Colon (tissue), 2 donors: Measurements from ENCODE around the gene KMT2E.
"Not testable (repeated sequence)": the region's sequence is repeated elsewhere in the genome, so short reads cannot be mapped to it uniquely, and the experiment has no call there.

Experiments used
- FAIRE-seq: peaks from 2 replicates; lab custom pipeline; 2012; peaks lifted over from hg19 to GRCh38; lab: Jason Lieb, UNC
- donor health status: control.
- donor health status: control.

Gene KMT2E, protein sequence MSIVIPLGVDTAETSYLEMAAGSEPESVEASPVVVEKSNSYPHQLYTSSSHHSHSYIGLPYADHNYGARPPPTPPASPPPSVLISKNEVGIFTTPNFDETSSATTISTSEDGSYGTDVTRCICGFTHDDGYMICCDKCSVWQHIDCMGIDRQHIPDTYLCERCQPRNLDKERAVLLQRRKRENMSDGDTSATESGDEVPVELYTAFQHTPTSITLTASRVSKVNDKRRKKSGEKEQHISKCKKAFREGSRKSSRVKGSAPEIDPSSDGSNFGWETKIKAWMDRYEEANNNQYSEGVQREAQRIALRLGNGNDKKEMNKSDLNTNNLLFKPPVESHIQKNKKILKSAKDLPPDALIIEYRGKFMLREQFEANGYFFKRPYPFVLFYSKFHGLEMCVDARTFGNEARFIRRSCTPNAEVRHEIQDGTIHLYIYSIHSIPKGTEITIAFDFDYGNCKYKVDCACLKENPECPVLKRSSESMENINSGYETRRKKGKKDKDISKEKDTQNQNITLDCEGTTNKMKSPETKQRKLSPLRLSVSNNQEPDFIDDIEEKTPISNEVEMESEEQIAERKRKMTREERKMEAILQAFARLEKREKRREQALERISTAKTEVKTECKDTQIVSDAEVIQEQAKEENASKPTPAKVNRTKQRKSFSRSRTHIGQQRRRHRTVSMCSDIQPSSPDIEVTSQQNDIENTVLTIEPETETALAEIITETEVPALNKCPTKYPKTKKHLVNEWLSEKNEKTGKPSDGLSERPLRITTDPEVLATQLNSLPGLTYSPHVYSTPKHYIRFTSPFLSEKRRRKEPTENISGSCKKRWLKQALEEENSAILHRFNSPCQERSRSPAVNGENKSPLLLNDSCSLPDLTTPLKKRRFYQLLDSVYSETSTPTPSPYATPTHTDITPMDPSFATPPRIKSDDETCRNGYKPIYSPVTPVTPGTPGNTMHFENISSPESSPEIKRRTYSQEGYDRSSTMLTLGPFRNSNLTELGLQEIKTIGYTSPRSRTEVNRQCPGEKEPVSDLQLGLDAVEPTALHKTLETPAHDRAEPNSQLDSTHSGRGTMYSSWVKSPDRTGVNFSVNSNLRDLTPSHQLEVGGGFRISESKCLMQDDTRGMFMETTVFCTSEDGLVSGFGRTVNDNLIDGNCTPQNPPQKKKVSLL (N-terminal part only)

DNA sequence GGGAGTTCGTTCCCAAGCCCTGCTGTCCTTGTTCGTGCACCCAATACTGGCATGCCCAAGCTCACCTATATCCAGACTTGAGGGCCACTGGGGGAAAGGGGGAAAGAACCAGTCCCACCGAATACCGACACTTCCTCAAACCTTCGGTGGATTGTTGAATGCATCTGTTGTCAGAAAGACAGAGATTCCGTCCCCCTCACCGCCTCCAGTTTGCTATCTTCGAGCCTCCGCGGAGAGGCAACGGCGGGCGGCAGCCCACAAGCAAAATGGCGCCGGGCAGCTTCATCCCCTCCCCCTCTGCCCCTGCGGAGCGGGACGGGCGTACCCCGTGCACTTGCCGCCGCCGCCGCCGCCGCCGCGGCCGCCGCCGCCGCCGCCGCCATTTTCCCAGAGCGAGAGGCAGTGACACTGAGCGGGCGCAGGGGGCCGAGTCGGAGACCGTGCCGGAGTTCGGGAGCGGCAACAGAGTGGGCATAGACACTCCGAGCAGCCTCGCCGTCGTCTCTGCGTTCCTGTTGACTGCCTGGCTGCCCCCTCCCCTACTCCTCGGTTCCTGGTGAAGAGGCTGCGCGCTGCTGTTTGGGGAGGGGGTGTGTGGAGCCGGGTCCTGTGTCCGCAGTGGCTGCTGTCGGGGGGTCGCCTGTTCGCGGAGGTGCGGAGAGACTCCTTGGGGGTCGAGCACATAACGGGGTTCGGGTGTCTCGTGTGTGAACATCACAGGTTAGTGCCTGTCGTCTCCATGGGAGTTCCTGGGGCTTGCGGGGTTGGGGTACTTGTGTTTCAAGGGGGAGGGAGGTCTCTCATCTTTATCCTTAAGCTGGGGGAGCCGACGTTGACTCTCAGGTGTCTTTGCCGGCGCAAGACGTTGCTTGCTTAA is at the start of gene KMT2E:
Gene KMT2E (plus strand): TSS at position 390 of the 877 bp plus-strand sequence. CDS start 26,748 bp downstream, outside the sequence.
- no peak for FAIRE-seq

GRCh38 chr7:104964626-104965236 is 49.3 kb upstream of the KMT2E start:
- FAIRE-seq: no peak

DNA sequence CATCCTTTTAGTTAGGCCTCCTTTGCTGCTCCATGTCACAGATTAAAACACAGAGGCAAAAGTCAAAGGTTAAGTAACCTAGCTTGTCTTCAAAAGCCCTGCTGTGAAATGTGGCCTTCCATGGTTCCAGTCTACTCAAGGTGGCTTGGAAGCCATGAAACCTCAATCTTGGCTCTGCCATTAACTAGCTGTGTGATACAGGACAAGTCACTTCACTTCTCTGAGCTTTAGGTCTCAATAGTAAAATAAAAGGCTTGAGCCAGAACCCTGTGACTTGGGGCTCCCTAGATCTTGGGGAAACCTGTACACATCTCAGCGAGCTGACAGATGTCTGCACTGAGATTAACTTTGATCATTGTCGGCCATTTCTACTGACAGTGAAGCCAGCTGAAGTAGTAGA is 48.0 kb upstream of the KMT2E start:
- no peak for FAIRE-seq

DNA sequence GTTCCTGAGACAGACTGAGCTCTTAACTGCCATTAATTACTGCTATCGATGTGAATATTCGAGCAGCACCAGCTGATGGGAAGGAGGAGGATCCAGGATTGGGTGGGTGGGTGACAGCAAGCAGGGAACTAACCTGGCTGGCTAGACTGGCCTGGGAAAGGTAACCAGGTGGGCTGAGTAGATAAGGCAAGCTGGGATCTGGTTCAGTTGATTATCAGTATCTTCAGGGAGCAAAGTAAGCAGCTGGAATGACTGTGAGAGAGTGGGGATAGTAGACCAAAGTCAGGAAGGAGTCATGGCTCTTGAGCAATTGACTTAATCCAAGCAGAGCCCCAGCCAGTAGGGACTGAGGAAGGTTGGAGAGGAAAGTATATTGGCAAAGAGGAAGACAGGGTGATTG is 46.9 kb upstream of the KMT2E start:
- no peak for FAIRE-seq

GRCh38 chr7:104967595-104967994 is 46.4 kb upstream of the KMT2E start:
- FAIRE-seq: no peak

- no peak for FAIRE-seq
These were observed 45.4 kb upstream of the KMT2E start for GRCh38 chr7:104968648-104969047.

DNA sequence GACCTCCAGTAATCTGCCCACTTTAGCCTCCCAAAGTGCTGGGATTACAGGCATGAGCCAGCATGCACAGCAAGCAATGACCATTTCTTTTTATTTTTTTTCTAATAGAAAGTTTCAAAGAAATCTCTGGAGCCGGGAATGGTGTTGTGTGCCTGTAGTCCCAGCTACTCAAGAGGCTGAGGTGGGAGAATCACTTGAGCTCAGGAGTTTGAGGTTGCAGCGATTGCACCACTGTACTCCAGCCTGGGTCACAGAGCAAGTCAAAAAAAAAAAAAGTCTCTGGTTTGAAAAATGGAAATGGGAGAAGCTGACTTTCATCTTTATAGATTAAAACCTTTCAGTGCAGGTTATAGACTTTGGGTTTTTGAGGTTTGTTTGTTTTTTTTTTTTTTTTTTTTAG is 44.8 kb upstream of the KMT2E start:
- no peak for FAIRE-seq

- peak; percentile 82 for FAIRE-seq
These were observed 42.5 kb upstream of the KMT2E start for GRCh38 chr7:104971290-104972071.

GRCh38 chr7:104972500-104972899 is 41.5 kb upstream of the KMT2E start:
- FAIRE-seq: no peak

- no peak for FAIRE-seq
These were observed 40.8 kb upstream of the KMT2E start for GRCh38 chr7:104973227-104973626.

- FAIRE-seq: no peak
These were observed 40.0 kb upstream of the KMT2E start for GRCh38 chr7:104973909-104974415.

GRCh38 chr7:104975553-104975952 is 38.5 kb upstream of the KMT2E start:
- not testable (repeated sequence) for FAIRE-seq

DNA sequence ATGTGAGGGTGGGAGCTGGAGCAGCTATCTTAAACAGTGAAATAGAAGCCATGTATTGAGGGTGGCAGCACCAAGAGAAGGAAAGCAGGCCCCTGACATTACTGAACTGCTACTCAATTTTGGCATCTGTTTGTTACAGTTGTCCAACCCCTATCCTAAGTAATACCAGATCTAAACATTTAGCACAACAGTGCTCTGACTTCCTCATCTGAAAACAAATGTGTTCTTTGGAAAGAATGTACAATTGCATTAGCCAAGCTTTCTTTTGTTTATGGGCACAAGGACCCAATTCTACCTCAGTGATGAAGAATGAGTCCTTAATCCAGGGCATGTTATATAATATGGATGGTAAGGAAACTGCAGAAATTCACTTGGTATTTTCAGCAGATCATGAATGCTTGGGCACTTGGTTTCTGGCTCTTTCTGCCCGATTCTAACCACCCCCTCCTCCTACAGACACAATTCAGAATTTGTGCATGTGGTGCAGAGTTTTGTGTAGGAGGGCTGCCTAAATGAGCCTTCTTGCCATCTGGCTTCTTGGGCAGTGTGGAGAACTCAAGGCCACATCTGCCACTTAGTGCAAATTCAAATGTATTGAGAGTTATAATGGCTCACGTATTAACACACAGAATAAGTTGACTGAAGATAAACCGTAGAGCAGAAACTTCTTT is 36.9 kb upstream of the KMT2E start:
- FAIRE-seq: no peak

- no peak for FAIRE-seq
These were observed 35.5 kb upstream of the KMT2E start for GRCh38 chr7:104978460-104978859.

DNA sequence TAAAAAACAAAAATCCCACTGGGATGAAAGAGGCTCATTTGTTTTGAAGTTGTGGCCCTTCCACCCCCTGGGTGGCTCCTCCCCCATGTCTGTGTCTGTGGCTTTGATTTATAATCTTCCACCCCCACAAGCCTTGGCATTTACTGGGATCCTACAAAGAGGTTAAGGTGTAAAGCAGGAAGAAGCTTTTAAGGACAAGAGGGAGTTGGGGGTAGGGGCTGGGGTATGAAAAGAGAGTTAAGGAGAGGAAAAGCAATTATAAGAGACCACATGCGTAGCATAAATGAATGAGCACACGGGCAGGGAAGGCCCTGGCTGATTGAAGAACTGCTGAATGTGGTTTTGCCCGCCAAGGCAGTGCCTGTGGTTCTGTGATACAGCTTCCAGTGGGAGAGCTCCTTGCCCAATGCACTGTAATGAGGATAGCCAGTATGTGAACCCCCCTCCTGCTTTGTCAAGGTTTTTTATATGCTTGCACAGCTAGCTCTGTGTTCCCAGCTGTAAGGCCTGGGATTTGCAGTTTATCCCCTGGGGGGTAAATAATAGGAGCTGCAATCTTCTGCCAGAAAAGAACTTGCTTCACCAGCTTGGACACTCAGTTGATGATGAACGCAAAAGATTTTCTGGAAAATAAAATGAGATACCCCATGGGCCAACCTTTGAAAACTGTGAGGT is 34.7 kb upstream of the KMT2E start:
- no peak for FAIRE-seq

- no peak for FAIRE-seq
These were observed 33.6 kb upstream of the KMT2E start for GRCh38 chr7:104980440-104980839.

DNA sequence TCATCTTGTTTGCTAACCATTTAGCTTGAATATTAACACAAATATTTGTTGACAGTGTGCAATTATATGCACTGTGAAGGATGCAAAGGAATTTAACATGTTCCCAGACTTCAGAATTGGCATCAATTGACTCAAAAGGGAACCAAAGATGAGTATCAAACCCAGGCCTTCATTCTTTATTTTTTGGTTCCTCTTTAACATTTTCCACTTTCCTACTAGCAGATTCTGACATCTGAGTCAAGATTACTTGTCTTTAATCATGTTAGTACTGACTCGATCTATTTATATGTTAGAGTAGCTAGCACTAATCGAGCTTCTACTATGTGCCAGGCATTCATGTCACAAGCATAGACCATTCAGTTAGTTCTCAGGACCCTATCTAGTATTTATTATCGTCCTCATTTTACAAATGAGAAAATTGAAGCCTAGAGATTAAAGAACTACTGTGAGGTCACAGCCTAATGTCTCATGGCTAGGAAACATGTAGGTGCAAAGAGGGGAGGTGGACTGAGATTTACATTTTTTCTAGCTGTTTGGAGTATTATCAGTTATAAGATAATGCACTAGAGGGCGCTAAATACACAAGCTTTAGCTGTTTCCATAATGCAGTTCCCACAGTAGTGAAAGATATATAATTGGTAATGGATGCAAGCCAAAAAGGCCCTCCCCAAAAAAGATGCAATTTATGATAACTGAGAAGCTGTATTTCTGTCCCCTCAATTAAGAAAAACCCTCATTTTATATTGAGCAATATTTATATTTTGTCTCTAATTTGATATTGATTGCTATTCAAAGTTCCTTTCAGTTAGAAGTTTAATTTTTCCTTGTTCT is 32.9 kb upstream of the KMT2E start:
- no peak for FAIRE-seq

DNA sequence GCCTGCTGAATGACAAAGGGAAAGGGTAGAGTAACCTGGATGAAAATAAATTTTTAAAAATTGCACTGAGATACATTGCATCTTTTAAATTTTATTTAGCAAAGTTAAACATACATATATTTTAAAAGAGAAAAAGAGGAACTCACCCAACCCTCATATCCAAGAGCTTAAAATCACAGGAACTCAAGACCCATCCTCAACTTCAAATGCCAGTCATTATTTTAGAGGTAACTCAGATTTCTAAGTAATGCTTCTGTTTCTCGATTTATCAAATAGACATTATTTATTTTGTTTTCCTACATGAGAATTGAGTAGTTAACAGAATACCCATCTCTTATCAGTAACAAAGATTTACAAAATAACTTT is 32.4 kb upstream of the KMT2E start:
- no peak for FAIRE-seq
